HG02938 (cell line): ENCODE results near the gene CHST10.
A peak's percentile ranks its signal among the peaks of the same experiment; 100 is the strongest.

ENCODE experiments used
- ATAC-seq: cut with Tn5 transposase; IDR thresholded peaks from one replicate; pipeline ENCODE4 v1.9.1; 2021; ENCODE audit warnings: mild to moderate bottlenecking, moderate library complexity; ENCODE audit not compliant: unreplicated experiment

The CHST10 gene

GRCh38 chr2:100417711-100418124 is 250 bp upstream of the CHST10 start:
- ATAC-seq: no peak

GRCh38 chr2:100416397-100416934 is 1.0 kb downstream of the CHST10 start:
- ATAC-seq: peak; percentile 9

- no peak for ATAC-seq
Observed at GRCh38 chr2:100413571-100413970, 3.9 kb downstream of the CHST10 start.

- ATAC-seq: no peak
Observed at GRCh38 chr2:100412881-100413321, 4.6 kb downstream of the CHST10 start.

GRCh38 chr2:100412466-100412865 is 5.0 kb downstream of the CHST10 start:
- no peak for ATAC-seq

GRCh38 chr2:100411841-100412292 is 5.6 kb downstream of the CHST10 start:
- ATAC-seq: no peak

GRCh38 chr2:100409975-100410647 is 7.4 kb downstream of the CHST10 start:
- no peak for ATAC-seq

- ATAC-seq: no peak
Observed at GRCh38 chr2:100409461-100409860, 8.0 kb downstream of the CHST10 start.

- ATAC-seq: no peak
Observed at GRCh38 chr2:100408941-100409340, 8.5 kb downstream of the CHST10 start.

GRCh38 chr2:100408104-100408503 is 9.4 kb downstream of the CHST10 start:
- ATAC-seq: no peak

- ATAC-seq: no peak
Observed at GRCh38 chr2:100407563-100407962, 9.9 kb downstream of the CHST10 start.

- no peak for ATAC-seq
Observed at GRCh38 chr2:100407073-100407472, 10.4 kb downstream of the CHST10 start.

GRCh38 chr2:100406120-100406508 is 11.4 kb downstream of the CHST10 start:
- no peak for ATAC-seq

GRCh38 chr2:100405403-100406119 is 11.9 kb downstream of the CHST10 start:
- no peak for ATAC-seq

GRCh38 chr2:100404411-100404810 is 13.1 kb downstream of the CHST10 start:
- ATAC-seq: no peak

GRCh38 chr2:100403722-100404121 is 13.7 kb downstream of the CHST10 start:
- no peak for ATAC-seq

GRCh38 chr2:100401268-100401667 is 16.2 kb downstream of the CHST10 start:
- ATAC-seq: no peak

GRCh38 chr2:100399714-100400113 is 17.8 kb downstream of the CHST10 start:
- ATAC-seq: no peak

GRCh38 chr2:100397976-100398375 is 19.5 kb downstream of the CHST10 start:
- no peak for ATAC-seq

GRCh38 chr2:100397118-100397860 is 20.2 kb downstream of the CHST10 start:
- ATAC-seq: no peak

- ATAC-seq: no peak
Observed at GRCh38 chr2:100396483-100396882, 21.0 kb downstream of the CHST10 start.
